ACC112 (cell line): ENCODE data around the gene ZNF610.
A peak's percentile ranks its signal among the peaks of the same experiment; 100 is the strongest.
"Not testable (repeated sequence)": the region's sequence is repeated elsewhere in the genome, so short reads cannot be mapped to it uniquely, and the experiment has no call there.

Experiments used
- H2AFZ ChIP-seq: fragments of 200-600 bp; sonication (generic); one replicate; pipeline ENCODE4 v1.6.0; 2017; ENCODE audit warnings: antibody characterized with exemption, low read length; ENCODE audit not compliant: unreplicated experiment
- H3K27ac ChIP-seq: fragments of 200-600 bp; sonication (generic); 2 replicates; pipeline ENCODE4 v1.5.1; 2014; ENCODE audit warnings: low read depth, mild to moderate bottlenecking, antibody characterized with exemption, low read length, moderate library complexity
- H3K27me3 ChIP-seq: fragments of 200-600 bp; sonication (generic); 2 replicates; pipeline ENCODE4 v1.6.1; 2014; ENCODE audit warnings: mild to moderate bottlenecking, antibody characterized with exemption, low read length, moderate library complexity, mixed read lengths; ENCODE audit not compliant: insufficient read depth
- H3K36me3 ChIP-seq: fragments of 200-600 bp; sonication (generic); 2 replicates; pipeline ENCODE4 v1.6.1; 2016; ENCODE audit warnings: mild to moderate bottlenecking, antibody characterized with exemption, low read length, moderate library complexity, mixed read lengths; ENCODE audit not compliant: insufficient read depth
- H3K4me1 ChIP-seq: fragments of 200-600 bp; sonication (generic); one replicate; pipeline ENCODE4 v1.6.1; 2016; ENCODE audit warnings: low read length, mixed read lengths; ENCODE audit not compliant: insufficient read depth, unreplicated experiment, control insufficient read depth
- H3K4me3 ChIP-seq: fragments of 200-600 bp; sonication (generic); 2 replicates; pipeline ENCODE4 v1.5.1; 2014; ENCODE audit warnings: mild to moderate bottlenecking, low read depth, low read length
- H3K79me2 ChIP-seq: fragments of 200-600 bp; sonication (generic); one replicate; pipeline ENCODE4 v1.6.0; 2016; ENCODE audit warnings: low read length; ENCODE audit not compliant: control insufficient read depth, unreplicated experiment, insufficient read depth

ZNF610 gene

DNA sequence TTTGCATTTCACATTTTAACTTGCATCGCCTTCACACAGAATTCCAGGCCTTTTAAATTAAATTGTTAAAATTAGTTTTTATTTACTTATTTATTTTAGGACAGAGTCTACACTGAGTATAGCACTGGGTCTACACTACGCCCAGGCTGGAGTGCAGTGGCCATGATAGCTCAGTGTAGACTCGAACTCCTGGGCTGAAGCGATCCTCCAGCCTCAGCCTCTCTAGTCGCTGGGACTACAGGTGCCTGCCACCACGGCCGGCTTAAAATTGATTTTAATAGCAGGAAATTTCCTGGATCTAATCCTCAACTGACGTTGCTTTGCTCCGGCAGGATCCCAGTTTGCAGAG lies 301 bp upstream of the ZNF610 start:
- H3K79me2 ChIP-seq = no peaks in the 10 kb centered on the region
- peak overlapping the region; percentile 96 for H3K4me3 ChIP-seq
- H3K27me3 ChIP-seq = no peaks in the 10 kb centered on the region
- no peaks in the 10 kb centered on the region for H3K4me1 ChIP-seq
- no peak overlapping the region for H3K27ac ChIP-seq
- 0 out of 2 replicates have a peak, but pooled peaks cover 3% of the 10 kb centered on the region for H3K36me3 ChIP-seq
- peak overlapping the region; percentile 53 for H2AFZ ChIP-seq

DNA sequence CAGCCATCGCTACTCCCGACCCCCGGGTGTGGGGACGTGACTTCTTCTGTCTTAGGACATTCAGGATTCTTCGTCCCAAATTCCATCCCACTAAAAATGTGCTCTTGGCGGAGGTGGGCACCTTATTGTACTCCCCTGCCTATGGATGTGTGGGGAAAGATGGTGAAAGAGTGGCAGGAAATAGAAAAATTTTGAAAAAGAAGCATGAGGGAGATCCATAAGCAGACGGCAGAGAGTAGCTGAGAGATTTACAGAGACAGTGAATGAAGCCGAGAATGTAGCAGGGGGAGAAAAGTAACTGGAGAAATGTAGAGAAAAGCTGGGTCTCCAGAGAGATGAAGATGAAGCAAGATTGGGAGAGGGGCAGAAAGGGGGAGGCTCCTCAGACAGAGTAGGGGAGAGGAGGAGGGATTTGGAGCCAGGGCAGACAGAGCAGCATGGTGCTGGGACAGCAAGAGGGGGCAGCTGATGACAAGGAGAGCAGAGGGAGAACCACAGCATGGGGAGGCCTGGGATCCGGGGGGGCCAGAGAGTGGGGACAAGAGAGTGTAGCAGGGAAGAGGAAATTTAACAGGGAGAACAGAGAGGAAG lies 843 bp downstream of the ZNF610 start:
- no peaks in the 10 kb centered on the region for H3K4me1 ChIP-seq
- peak overlapping the region; percentile 62; the same call in 1 of the 2 replicates for H3K27ac ChIP-seq
- no peaks in the 10 kb centered on the region for H3K27me3 ChIP-seq
- H3K36me3 ChIP-seq = 0 out of 2 replicates have a peak, but pooled peaks cover 3% of the 10 kb centered on the region
- peak overlapping the region; percentile 74 for H2AFZ ChIP-seq
- H3K4me3 ChIP-seq = peak overlapping the region; percentile 96
- no peaks in the 10 kb centered on the region for H3K79me2 ChIP-seq

- H3K36me3 ChIP-seq, H2AFZ ChIP-seq, H3K79me2 ChIP-seq, H3K27me3 ChIP-seq, H3K4me3 ChIP-seq, H3K4me1 ChIP-seq, H3K27ac ChIP-seq: not testable (repeated sequence)
Observed at GRCh38 chr19:52339022-52339421, 3.0 kb downstream of the ZNF610 start.

- H3K4me3 ChIP-seq = no peak overlapping the region
- no peak overlapping the region for H2AFZ ChIP-seq
- no peaks in the 10 kb centered on the region for H3K4me1 ChIP-seq
- no peaks in the 10 kb centered on the region for H3K27me3 ChIP-seq
- peaks cover 7% of the 10 kb centered on the region for H3K36me3 ChIP-seq
- no peak overlapping the region for H3K27ac ChIP-seq
- H3K79me2 ChIP-seq = no peaks in the 10 kb centered on the region
Observed at GRCh38 chr19:52343548-52343947, 7.5 kb downstream of the ZNF610 start.

GRCh38 chr19:52345162-52345561 lies 9.1 kb downstream of the ZNF610 start:
- no peaks in the 10 kb centered on the region for H3K27me3 ChIP-seq
- no peak overlapping the region for H2AFZ ChIP-seq
- no peaks in the 10 kb centered on the region for H3K79me2 ChIP-seq
- H3K4me1 ChIP-seq = no peaks in the 10 kb centered on the region
- H3K4me3 ChIP-seq = no peak overlapping the region
- H3K36me3 ChIP-seq = peaks cover 7% of the 10 kb centered on the region
- H3K27ac ChIP-seq = no peak overlapping the region

GRCh38 chr19:52351512-52351911 lies 15.5 kb downstream of the ZNF610 start:
- H3K4me1 ChIP-seq = no peaks in the 10 kb centered on the region
- H3K27ac ChIP-seq = no peak overlapping the region
- no peaks in the 10 kb centered on the region for H3K27me3 ChIP-seq
- no peak overlapping the region for H2AFZ ChIP-seq
- no peaks in the 10 kb centered on the region for H3K79me2 ChIP-seq
- no peak overlapping the region for H3K4me3 ChIP-seq
- H3K36me3 ChIP-seq = peaks cover 29% of the 10 kb centered on the region

GRCh38 chr19:52366414-52366824 lies 30.4 kb downstream of the ZNF610 start:
- Histone ChIP-seq H2AFZ (no peak overlapping the region), H3K36me3 (peaks cover 19% of the 10 kb centered on the region), H3K79me2 (peaks cover 7% of the 10 kb centered on the region), H3K4me3 (no peak overlapping the region), H3K27me3 (no peaks in the 10 kb centered on the region), H3K4me1 (peaks cover 4% of the 10 kb centered on the region), H3K27ac (no peak overlapping the region)

DNA sequence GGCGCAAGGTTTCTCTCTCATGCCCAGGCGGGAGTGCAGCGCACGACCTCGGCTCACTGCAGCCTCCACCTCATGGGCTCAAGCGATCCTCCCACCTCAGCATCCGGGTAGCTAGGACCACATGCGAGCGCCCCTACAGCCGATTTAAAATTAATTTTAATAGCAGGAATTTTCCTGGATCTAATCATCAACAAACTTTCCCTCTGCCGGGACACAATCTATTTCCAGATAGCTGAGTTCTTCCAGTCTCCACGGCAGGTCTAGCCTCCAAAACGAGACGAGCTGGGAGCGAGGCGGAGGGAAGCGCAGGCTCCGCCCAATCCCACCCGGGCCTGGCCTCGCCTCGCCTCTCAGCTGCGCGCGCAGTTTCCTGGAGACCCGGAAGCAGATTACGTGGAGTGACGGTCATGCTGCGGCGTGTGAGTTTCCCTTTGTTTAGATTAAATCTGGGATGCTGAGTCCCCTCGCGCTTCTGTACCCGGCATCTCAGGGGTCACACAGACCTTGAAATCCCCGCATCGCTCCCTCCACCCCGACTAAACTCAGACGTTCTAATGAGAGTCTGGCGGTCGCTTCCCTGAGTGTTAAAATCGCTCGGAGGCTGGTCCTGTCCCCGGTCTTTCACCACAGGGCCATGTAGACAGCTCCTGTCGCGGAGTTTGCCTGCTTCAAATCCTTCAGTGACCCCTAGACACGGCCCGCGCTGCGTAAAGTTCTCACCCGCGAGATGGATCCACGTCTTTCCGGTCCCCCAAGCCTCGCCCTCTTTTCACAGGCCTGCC lies 33.7 kb downstream of the ZNF610 start, which contains the start of gene ZNF880:
ZNF880 (plus strand) TSS at position 365 of the 782 bp plus-strand sequence; CDS start at position 408, 43 bp downstream.
- Histone ChIP-seq H3K27ac (peak within 1 kb of the TSS; percentile 99), H3K4me1 (peaks cover 4% of the 10 kb centered on the region), H3K4me3 (peak within 1 kb of the TSS; percentile 88), H3K79me2 (peaks cover 11% of the 10 kb centered on the region), H2AFZ (peak within 1 kb of the TSS; percentile 98), H3K36me3 (peaks cover 30% of the 10 kb centered on the region), H3K27me3 (no peaks in the 10 kb centered on the region)

DNA sequence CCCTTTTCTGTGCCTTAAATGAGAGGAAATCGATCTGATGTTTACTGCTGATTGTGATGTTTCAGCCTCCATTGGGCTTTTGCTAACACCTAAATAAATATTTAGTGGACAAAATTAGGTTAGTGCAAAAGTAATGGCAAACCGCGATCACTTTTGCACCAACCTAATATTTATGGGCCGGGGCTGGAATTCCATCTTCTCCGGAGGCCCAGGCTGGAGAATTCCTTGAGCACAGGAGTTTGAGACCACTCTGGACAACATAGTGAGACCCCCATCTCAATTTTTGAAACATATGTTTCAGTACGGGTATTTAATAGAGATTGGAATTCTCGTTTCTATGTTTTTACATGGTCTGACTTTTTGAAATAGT lies 34.3 kb downstream of the ZNF610 start:
- H3K4me3 ChIP-seq = peak overlapping the region; percentile 88
- H2AFZ ChIP-seq = peak overlapping the region; percentile 98
- H3K79me2 ChIP-seq = peaks cover 11% of the 10 kb centered on the region
- H3K27me3 ChIP-seq = no peaks in the 10 kb centered on the region
- peaks cover 4% of the 10 kb centered on the region for H3K4me1 ChIP-seq
- H3K36me3 ChIP-seq = peaks cover 30% of the 10 kb centered on the region
- peak overlapping the region; percentile 99 for H3K27ac ChIP-seq

GRCh38 chr19:52391135-52391534 lies 55.1 kb downstream of the ZNF610 start:
- H3K4me1 ChIP-seq = no peaks in the 10 kb centered on the region
- no peaks in the 10 kb centered on the region for H3K27me3 ChIP-seq
- no peak overlapping the region for H3K27ac ChIP-seq
- peaks cover 1% of the 10 kb centered on the region for H3K79me2 ChIP-seq
- peaks cover 9% of the 10 kb centered on the region; the same call in 1 of the 2 replicates for H3K36me3 ChIP-seq
- H2AFZ ChIP-seq = no peak overlapping the region
- H3K4me3 ChIP-seq = no peak overlapping the region
